PC-3 (cell line): ENCODE measurements around the gene HCN4. TPM values are rescaled to one million over a fixed set of nuclear protein-coding genes. Genes with fewer than 3 reads are reported as not detected.

ENCODE experiments used
- ATAC-seq: fragments of 200-7000 bp; cut with Tn5 transposase; 2 replicates; pipeline ENCODE4 v1.9.1; 2020; ENCODE audit warnings: mild to moderate bottlenecking, moderate library complexity
- BruUV-seq: library from RNA; stranded (reverse); fragments of 400-500 nt; replicated peaks from 2 replicates; lab custom pipeline; 2021; lab: Mats Ljungman, UMichigan
- CTCF ChIA-PET: fragments of 300-600 bp; sonication (Branson Sonifier 250); formaldehyde crosslinking; loops from one replicate; lab custom pipeline; 2022; ENCODE audit warnings: antibody characterized with exemption; lab: Charles Lee
- POLR2A ChIA-PET: fragments of 300-600 bp; sonication (Branson Sonifier 250); formaldehyde crosslinking; loops from one replicate; lab custom pipeline; 2022; ENCODE audit warnings: antibody characterized with exemption; ENCODE audit not compliant: unreplicated experiment; lab: Charles Lee
- DNase-seq: peaks from one replicate; pipeline ENCODE4 v3.0.0-alpha.2; 2015
- H2AFZ ChIP-seq: fragments of 300-600 bp; sonication (generic); 2 replicates; pipeline ENCODE4 v1.6.0; 2016; ENCODE audit warnings: antibody characterized with exemption, low read length
- H3F3A ChIP-seq: fragments of 300-600 bp; sonication (generic); one replicate; pipeline ENCODE4 v1.6.0; 2017; ENCODE audit warnings: antibody characterized with exemption, low read length, control low read depth, mild to moderate bottlenecking; ENCODE audit not compliant: unreplicated experiment
- H3K27ac ChIP-seq: fragments of 300-600 bp; sonication (generic); 2 replicates; pipeline ENCODE4 v1.5.1; 2016; ENCODE audit warnings: mild to moderate bottlenecking, low read length
- H3K27me3 ChIP-seq: fragments of 300-600 bp; sonication (generic); 2 replicates; pipeline ENCODE4 v1.6.1; 2016; ENCODE audit warnings: low read length, mixed read lengths
- H3K36me3 ChIP-seq: fragments of 300-600 bp; sonication (generic); 2 replicates; pipeline ENCODE4 v1.6.1; 2016; ENCODE audit warnings: low read depth, mixed run types, low read length, mixed read lengths
- H3K4me1 ChIP-seq: fragments of 300-600 bp; sonication (generic); 2 replicates; pipeline ENCODE4 v1.5.1; 2016; ENCODE audit warnings: low read length; ENCODE audit not compliant: insufficient read depth
- H3K4me2 ChIP-seq: fragments of 300-600 bp; sonication (generic); 2 replicates; pipeline ENCODE4 v1.6.0; 2016; ENCODE audit warnings: low read length
- H3K4me3 ChIP-seq: fragments of 300-600 bp; sonication (generic); 2 replicates; pipeline ENCODE4 v1.5.1; 2016; ENCODE audit warnings: mild to moderate bottlenecking, low read length, mixed read lengths
- H3K79me2 ChIP-seq: fragments of 300-600 bp; sonication (generic); 2 replicates; pipeline ENCODE4 v1.6.1; 2017; ENCODE audit warnings: low read length, mixed read lengths
- H3K9ac ChIP-seq: fragments of 300-600 bp; sonication (generic); 2 replicates; pipeline ENCODE4 v1.6.0; 2016; ENCODE audit warnings: mild to moderate bottlenecking, low read length
- H3K9me2 ChIP-seq: fragments of 300-600 bp; sonication (generic); replicated peaks from 2 replicates; pipeline ENCODE4 v1.6.1; 2016; ENCODE audit warnings: mixed run types, low read length, mixed read lengths
- H3K9me3 ChIP-seq: fragments of 300-600 bp; sonication (generic); 2 replicates; pipeline ENCODE4 v1.6.1; 2016; ENCODE audit warnings: low read length, mixed read lengths
- H4K20me1 ChIP-seq: fragments of 300-600 bp; sonication (generic); 2 replicates; pipeline ENCODE4 v1.6.1; 2016; ENCODE audit warnings: low read length, mixed read lengths
- EZH2 ChIP-seq: fragments of 300-600 bp; sonication (generic); IDR thresholded peaks from one replicate; pipeline ENCODE4 v1.6.1; 2017; ENCODE audit warnings: antibody characterized with exemption, mild to moderate bottlenecking, low read length; ENCODE audit not compliant: unreplicated experiment
- EZH2phosphoT487 ChIP-seq: fragments of 300-600 bp; sonication (generic); IDR thresholded peaks from 2 replicates; pipeline ENCODE4 v1.6.1; 2018; ENCODE audit warnings: mild to moderate bottlenecking, antibody characterized with exemption, low read length, borderline replicate concordance
- intact Hi-C: fragments of 100-400 bp; cut with micrococcal nuclease; formaldehyde crosslinking; loops from 2 replicates; pipeline ENCODE4 v1.9.0; 2023
- total RNA-seq: library from RNA; depleted of rRNA; stranded (reverse); fragments of >200 nt; gene quantifications from 2 replicates; pipeline ENCODE4 v1.2.3, GENCODE V29; 2014
- TF ChIP-seq, protein P1 (sequence below): fragments of 300-600 bp; sonication (generic); conservative IDR thresholded peaks from 2 replicates; pipeline ENCODE4 v1.5.1; 2017; ENCODE audit warnings: antibody characterized with exemption, low read depth, mild to moderate bottlenecking, low read length

HCN4 gene
- total RNA-seq, 1 experiment from 2014 or later, result not detected

DNA sequence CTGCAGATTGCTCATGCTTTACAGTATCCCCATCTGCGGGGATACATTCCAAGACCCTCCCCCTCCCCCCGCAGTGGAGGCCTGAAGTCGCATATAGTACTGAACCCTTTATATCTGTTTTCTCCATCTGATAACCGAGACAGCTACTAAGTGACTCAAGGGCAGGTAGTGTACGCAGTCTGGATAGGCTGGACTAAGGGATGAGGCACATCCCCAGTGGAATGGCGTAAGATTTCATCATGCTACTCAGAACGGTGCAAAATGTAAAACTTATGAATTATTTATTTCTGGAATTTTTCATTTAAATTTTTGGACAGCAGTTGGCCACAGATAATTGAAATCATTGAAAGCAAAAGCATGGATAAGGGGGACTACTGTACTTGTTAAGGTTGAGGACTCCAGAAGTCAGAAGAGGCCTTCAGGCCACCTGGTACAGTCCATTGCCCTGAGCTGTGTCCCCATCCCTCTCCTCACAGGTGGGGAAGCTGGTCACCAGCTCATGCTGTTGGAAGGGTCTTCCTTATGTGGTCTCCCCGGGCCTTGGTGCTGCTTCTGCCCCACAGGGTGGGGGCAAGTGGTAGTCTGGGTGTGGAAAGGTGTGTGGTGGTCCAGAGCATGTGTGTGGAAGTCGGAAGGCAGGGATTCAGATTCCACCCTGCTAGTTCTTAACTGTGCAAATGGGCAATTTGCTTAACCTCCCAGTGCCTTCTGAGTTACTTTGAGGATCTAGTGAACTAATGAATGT lies 72.0 kb downstream of the HCN4 start:
- intact Hi-C loops, result no loop called here
- no peaks in the 10 kb centered on the region for H4K20me1 ChIP-seq
- DNase-seq (no peak), ATAC-seq (no peak)
- H3K36me3 ChIP-seq, result no peaks in the 10 kb centered on the region
- POLR2A ChIA-PET, result no interaction called here
- peaks cover 9% of the 10 kb centered on the region for H3K27me3 ChIP-seq
- TF ChIP-seq, protein P1, sequence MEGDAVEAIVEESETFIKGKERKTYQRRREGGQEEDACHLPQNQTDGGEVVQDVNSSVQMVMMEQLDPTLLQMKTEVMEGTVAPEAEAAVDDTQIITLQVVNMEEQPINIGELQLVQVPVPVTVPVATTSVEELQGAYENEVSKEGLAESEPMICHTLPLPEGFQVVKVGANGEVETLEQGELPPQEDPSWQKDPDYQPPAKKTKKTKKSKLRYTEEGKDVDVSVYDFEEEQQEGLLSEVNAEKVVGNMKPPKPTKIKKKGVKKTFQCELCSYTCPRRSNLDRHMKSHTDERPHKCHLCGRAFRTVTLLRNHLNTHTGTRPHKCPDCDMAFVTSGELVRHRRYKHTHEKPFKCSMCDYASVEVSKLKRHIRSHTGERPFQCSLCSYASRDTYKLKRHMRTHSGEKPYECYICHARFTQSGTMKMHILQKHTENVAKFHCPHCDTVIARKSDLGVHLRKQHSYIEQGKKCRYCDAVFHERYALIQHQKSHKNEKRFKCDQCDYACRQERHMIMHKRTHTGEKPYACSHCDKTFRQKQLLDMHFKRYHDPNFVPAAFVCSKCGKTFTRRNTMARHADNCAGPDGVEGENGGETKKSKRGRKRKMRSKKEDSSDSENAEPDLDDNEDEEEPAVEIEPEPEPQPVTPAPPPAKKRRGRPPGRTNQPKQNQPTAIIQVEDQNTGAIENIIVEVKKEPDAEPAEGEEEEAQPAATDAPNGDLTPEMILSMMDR, result no peak
- TF ChIP-seq EZH2 (no peak), EZH2phosphoT487 (no peak)
- H3K79me2 ChIP-seq, result no peaks in the 10 kb centered on the region
- no peak overlapping the region for H3K4me3 ChIP-seq
- H3K9me2 ChIP-seq, result no peaks in the 10 kb centered on the region
- no peaks in the 10 kb centered on the region for H3K4me1 ChIP-seq
- no peak overlapping the region for H3K4me2 ChIP-seq
- CTCF ChIA-PET, result no interaction called here
- no peak overlapping the region for H2AFZ ChIP-seq
- no peak overlapping the region for H3K9ac ChIP-seq
- no peaks in the 10 kb centered on the region for H3K9me3 ChIP-seq
- H3F3A ChIP-seq, result no peaks in the 10 kb centered on the region
- H3K27ac ChIP-seq, result no peak overlapping the region
- no TSS peak for BruUV-seq

DNA sequence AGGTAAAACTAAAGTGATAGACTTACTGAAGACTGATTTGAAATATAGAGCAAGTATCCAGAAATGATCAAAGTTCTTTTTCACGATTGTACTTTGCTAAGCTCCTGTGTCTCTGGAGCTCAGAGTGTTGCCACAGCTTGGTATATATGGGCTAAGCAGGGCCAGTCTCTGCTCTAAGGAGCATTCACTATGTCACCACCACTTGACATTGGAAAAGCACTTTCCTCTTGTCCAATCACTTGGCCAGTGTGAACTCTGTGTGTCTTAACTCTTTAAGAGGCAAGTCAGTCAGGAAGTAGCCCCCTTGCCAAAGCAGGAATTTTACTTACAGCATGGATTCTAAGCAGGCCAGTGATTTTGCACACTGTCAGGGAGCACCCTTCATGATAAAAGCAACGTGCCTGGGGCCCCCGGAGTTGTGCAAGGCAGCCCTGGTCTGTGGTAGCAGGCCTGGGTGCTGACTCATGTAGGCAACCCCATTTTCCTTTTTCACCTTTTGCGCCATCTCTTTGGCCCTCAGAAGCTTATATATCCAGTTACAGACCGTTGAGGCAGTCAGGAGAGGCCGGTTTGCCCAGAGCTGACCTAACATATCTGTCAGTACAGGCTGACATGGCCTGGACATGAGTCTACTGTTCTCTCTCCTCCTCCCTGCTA lies 73.0 kb downstream of the HCN4 start:
- Histone ChIP-seq H3K4me1 (no peaks in the 10 kb centered on the region), H3K9me2 (no peaks in the 10 kb centered on the region), H3K9me3 (no peaks in the 10 kb centered on the region), H2AFZ (no peak overlapping the region), H3K79me2 (no peaks in the 10 kb centered on the region), H3K27me3 (peaks cover 9% of the 10 kb centered on the region), H3K27ac (no peak overlapping the region), H4K20me1 (no peaks in the 10 kb centered on the region), H3F3A (no peaks in the 10 kb centered on the region), H3K9ac (no peak overlapping the region), H3K36me3 (no peaks in the 10 kb centered on the region), H3K4me3 (no peak overlapping the region), H3K4me2 (no peak overlapping the region)
- intact Hi-C loops, result no loop called here
- ChIA-PET POLR2A (no interaction called here), CTCF (no interaction called here)
- DNase-seq, result no peak
- TF ChIP-seq, protein P1, result no peak
- TF ChIP-seq EZH2phosphoT487, result no peak
- TF ChIP-seq EZH2, result no peak
- ATAC-seq, result no peak
- no TSS peak for BruUV-seq

DNA sequence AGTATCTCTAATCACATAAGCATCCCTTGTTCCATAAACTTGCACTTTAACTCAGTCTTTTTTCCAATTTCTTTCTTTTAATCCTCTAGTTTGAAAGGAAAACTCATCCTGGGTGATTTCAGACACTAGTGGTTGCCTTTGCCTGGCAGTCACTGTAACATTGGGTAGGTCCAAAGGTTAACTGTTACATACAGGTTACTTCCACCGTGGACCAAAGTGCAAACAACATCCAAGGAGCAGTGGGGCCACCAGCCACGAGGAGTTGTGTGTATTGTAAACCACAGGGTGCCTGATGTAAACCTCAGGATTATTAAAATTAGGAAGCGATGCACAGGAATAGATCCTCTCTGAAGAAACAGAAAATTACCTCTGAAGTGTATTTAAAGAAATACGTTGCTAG lies 75.0 kb downstream of the HCN4 start:
- CTCF ChIA-PET, result no interaction called here
- Histone ChIP-seq H3F3A (no peaks in the 10 kb centered on the region), H3K27me3 (peaks cover 9% of the 10 kb centered on the region), H3K4me3 (no peak overlapping the region), H3K9ac (no peak overlapping the region), H3K9me2 (no peaks in the 10 kb centered on the region), H2AFZ (no peak overlapping the region), H4K20me1 (no peaks in the 10 kb centered on the region), H3K79me2 (no peaks in the 10 kb centered on the region), H3K9me3 (no peaks in the 10 kb centered on the region), H3K4me1 (no peaks in the 10 kb centered on the region), H3K4me2 (no peak overlapping the region), H3K36me3 (no peaks in the 10 kb centered on the region), H3K27ac (no peak overlapping the region)
- TF ChIP-seq EZH2 (no peak), EZH2phosphoT487 (no peak)
- TF ChIP-seq, protein P1, result no peak
- intact Hi-C loops, result no loop called here
- no TSS peak for BruUV-seq
- POLR2A ChIA-PET, result no interaction called here
- ATAC-seq (no peak), DNase-seq (no peak)
